ENCODE data around the gene HMGB4. TPM values are rescaled to one million over a fixed set of nuclear protein-coding genes. Genes with fewer than 3 reads are reported as not detected.

Gene HMGB4
- total RNA-seq, 4 donors from 2014 or later = not detected

GRCh38 chr1:33844166-33844565, 19.7 kb upstream of the HMGB4 start:
- TF ChIP-seq, protein P1, sequence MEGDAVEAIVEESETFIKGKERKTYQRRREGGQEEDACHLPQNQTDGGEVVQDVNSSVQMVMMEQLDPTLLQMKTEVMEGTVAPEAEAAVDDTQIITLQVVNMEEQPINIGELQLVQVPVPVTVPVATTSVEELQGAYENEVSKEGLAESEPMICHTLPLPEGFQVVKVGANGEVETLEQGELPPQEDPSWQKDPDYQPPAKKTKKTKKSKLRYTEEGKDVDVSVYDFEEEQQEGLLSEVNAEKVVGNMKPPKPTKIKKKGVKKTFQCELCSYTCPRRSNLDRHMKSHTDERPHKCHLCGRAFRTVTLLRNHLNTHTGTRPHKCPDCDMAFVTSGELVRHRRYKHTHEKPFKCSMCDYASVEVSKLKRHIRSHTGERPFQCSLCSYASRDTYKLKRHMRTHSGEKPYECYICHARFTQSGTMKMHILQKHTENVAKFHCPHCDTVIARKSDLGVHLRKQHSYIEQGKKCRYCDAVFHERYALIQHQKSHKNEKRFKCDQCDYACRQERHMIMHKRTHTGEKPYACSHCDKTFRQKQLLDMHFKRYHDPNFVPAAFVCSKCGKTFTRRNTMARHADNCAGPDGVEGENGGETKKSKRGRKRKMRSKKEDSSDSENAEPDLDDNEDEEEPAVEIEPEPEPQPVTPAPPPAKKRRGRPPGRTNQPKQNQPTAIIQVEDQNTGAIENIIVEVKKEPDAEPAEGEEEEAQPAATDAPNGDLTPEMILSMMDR (IDR thresholded peaks at IDR 0.05; ENCODE audit: low read depth) = no peak

DNA sequence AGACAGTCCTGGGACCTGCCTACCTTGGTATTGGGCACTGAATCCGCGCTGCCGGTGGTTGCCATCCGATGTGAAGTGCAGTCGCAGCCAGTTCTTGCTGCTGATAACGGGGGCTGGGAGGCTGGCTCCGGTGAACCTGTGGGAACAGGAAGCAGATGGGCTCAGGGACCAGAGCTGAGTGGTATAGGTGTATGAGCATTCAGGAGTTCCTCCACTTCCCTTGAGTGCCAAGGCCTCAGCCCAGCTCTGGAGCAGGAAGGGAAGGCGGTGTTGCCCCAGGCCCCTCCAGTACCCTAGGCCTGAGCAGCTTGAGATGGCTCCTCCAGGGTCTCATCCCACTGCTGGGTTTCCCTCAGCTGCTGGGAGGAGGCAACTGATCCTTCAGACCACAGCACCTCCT, 17.0 kb upstream of the HMGB4 start:
- TF ChIP-seq, protein P1 (IDR thresholded peaks at IDR 0.05; ENCODE audit: low read depth) = no peak

DNA sequence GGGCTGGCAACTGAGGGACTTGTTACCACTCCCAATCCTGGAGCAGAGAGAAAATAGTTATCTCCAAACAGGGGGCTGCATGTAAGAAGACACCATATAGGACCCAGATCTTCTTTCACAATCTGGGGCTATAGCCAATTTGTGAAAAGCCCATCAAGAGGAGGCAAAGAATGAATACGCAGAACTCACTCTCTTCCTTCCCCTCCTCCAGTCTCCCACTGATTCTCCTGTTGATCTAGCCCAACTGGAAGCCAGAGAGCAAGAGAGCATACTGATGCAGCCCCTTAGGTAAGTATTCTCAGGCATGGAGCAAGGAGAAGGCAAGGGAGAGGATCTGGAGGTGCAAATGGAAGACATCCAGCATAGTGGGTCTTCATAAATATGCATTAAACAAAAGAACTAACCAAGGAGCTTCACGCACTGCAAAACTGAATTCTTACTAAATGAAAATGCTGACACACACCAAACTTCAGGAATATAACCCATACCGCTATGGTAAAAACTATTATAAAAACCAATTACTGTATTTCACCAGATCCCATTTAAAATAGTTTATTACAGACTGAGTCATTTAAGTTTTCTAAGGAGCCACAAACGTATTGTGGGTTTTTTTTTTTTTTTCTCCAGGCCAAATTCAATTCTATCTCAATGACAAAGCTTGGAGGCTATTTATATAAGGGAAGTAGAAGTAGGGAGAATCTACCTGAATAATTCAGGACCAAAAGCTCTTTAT, 15.5 kb upstream of the HMGB4 start:
- TF ChIP-seq, protein P1 (IDR thresholded peaks at IDR 0.05; ENCODE audit: low read depth) = no peak

- TF ChIP-seq, protein P1 (IDR thresholded peaks at IDR 0.05; ENCODE audit: low read depth) = no peak
Observed at GRCh38 chr1:33849211-33849610, 14.7 kb upstream of the HMGB4 start.

DNA sequence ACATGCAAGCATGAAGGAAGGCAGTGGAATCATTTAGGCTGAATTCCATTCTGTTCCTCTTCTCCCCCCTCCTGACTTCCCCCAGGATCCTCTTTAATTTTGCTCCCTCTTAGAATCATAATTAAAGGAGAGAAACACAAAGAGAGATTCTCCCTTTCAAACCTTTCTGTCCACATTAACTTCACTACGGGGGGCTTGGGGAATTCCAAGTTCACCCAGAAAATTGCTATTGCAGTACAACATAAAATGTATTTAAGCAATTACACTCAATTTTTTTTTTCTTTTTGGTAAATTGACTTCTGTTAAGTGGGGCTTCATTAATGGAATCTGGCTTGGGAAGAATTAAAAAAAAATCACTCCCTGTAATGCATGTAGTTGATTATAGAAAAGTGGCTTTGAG, 13.4 kb upstream of the HMGB4 start:
- TF ChIP-seq, protein P1 (IDR thresholded peaks at IDR 0.05; ENCODE audit: low read depth) = no peak

- TF ChIP-seq, protein P1 (IDR thresholded peaks at IDR 0.05; ENCODE audit: low read depth) = no peak
Observed at GRCh38 chr1:33852711-33853110, 11.2 kb upstream of the HMGB4 start.

DNA sequence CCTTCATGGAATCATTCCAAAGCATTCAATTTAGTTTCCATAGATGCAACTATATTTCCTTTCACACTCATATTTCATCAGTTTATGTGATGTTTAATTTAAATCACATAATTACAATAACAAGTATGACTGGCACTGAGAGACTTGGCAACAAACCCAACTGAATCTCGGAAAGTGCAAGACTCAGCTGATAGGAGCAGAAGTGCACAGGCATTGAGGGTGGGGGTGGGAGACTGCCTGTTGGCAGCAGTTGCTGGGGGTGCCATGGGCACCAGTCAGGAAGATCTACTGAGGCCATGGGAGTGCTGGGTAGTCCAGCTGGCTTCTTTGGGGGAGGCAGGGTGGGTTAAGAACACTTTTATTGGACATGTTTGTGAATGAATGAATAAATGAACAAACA, 10.4 kb upstream of the HMGB4 start:
- TF ChIP-seq, protein P1 (IDR thresholded peaks at IDR 0.05; ENCODE audit: low read depth) = no peak

Data from subcutaneous adipose tissue (tissue), 4 donors.